Sigmoid colon (tissue), 7 donors: ENCODE measurements around the gene IFT20. TPM values are rescaled to one million over a fixed set of nuclear protein-coding genes. Genes with fewer than 3 reads are reported as not detected.
A peak's percentile ranks its signal among the peaks of the same experiment; 100 is the strongest.

Experiments used
- DNase-seq: peaks from one replicate; pipeline ENCODE4 v3.0.0-alpha.2; 2019
- H3K27ac ChIP-seq, 4 donors: fragments of 200-600 bp; sonication (generic); one replicate each; pipeline ENCODE4 v1.5.1; 2016 to 2019; ENCODE audit warnings: mild to moderate bottlenecking in 1 of 4
- H3K27me3 ChIP-seq, 3 donors: fragments of 200-600 bp; sonication (generic); one replicate each; pipeline ENCODE4 v1.5.1; 2019; ENCODE audit warnings: mild to moderate bottlenecking in 1 of 3
- H3K36me3 ChIP-seq, 4 donors: fragments of 200-600 bp; sonication (generic); one replicate each; pipeline ENCODE4 v1.5.1; 2016 to 2019
- H3K4me1 ChIP-seq, 4 donors: fragments of 200-600 bp; sonication (generic); one replicate each; pipeline ENCODE4 v1.5.1; 2017 to 2019
- H3K4me3 ChIP-seq, 4 donors: fragments of 200-600 bp; sonication (generic); one replicate each; pipeline ENCODE4 v1.5.1; 2017 to 2019; ENCODE audit warnings: mild to moderate bottlenecking in 2 of 4, moderate library complexity in 1 of 4
- H3K9me3 ChIP-seq, 4 donors: fragments of 200-600 bp in 3 of 4; sonication (generic) in 3 of 4; one replicate each; pipeline versions ENCODE4 v1.5.1 to v1.6.1; 2013 to 2019
- EP300 ChIP-seq, 4 donors: sonication (generic); formaldehyde crosslinking; IDR thresholded peaks; one replicate each; pipeline ENCODE4 v1.6.1; 2017; ENCODE audit warnings: antibody characterized with exemption in 4 of 4
- POLR2A ChIP-seq, 2 donors: fragments of 450-650 bp; IDR thresholded peaks; one replicate each; pipeline ENCODE4 v1.6.1; 2016; ENCODE audit warnings: antibody characterized with exemption in 2 of 2, mild to moderate bottlenecking in 2 of 2, moderate library complexity in 2 of 2
- POLR2AphosphoS5 ChIP-seq, 4 donors: sonication (generic); formaldehyde crosslinking; IDR thresholded peaks; one replicate each; pipeline ENCODE4 v1.6.1; 2017; ENCODE audit warnings: antibody characterized with exemption in 4 of 4
- WGBS, 2 donors: extraction: QIAGEN DNeasy Blood & Tissue Kit; methylation state at CpG; one replicate each; pipeline ENCODE4 v1.1.7; 2013; 5-methylcytosine and 5-hydroxymethylcytosine counted together
- intact Hi-C: fragments of 100-400 bp; cut with DNase I; formaldehyde crosslinking; loops from one replicate; pipeline ENCODE4 v1.15.1; 2023
- polyA plus RNA-seq, 3 donors: library from polyadenylated mRNA; stranded (reverse); fragments of 200-250 nt; gene quantifications; one replicate each; pipeline ENCODE4 v1.2.3, GENCODE V29; 2013
- total RNA-seq, 4 donors: library from RNA; depleted of rRNA; stranded (reverse); fragments of >200 nt; gene quantifications; one replicate each; pipeline ENCODE4 v1.1.0, GENCODE V29; 2016
- TF ChIP-seq, protein P1 (sequence below), 4 experiments: fragments of 450-650 bp in 3 of 4; fragments of 200-600 bp in 1 of 4; IDR thresholded peaks; one replicate each; pipeline ENCODE4 v1.5.1; 2016 to 2019; ENCODE audit warnings: antibody characterized with exemption in 4 of 4, mild to moderate bottlenecking in 3 of 4, moderate library complexity in 2 of 4
- donor health status: healthy with polysubstance abuse.
- donor health status: Bipolar disorder and iron deficiency.
- donor health status: healthy.

Gene IFT20
- total and polyA plus RNA-seq, 7 donors = 32.5 to 73.6 (median 58.4) TPM

DNA sequence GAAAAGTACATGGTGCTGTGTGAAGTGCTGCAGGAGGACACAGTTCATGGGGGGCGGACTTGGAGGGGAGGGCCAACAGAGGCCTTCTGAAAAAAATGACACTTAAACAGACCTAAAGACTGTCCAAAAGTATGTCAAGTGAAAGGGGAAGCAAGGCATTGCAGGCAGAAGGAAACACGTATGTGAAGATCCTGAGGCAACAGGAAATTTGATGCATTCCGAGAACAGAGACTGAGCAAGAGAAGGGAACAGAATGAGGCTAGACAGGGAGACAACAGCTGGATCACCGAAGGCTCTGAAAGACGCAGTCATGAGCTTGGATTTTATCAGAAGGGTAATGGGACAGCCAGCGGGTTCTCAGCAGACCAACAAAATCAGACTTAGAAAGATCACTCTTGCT, 1.1 kb downstream of the IFT20 start:
- Histone ChIP-seq H3K4me1 (peaks cover 0 to 48% (median 41%) of the 10 kb centered on the region in 4 donors), H3K27ac (peak overlapping the region in 2 of 4 donors; percentile 93 to 95), H3K27me3 (no peaks in the 10 kb centered on the region), H3K4me3 (peak overlapping the region; percentile 72 to 99 (median 81)), H3K9me3 (no peaks in the 10 kb centered on the region), H3K36me3 (peaks cover 16 to 32% (median 24%) of the 10 kb centered on the region in 4 donors)
- TF ChIP-seq POLR2AphosphoS5 (IDR thresholded peaks at IDR 0.05) (no peak), POLR2A (IDR thresholded peaks at IDR 0.05) (no peak), EP300 (IDR thresholded peaks at IDR 0.05) (no peak)
- TF ChIP-seq, protein P1, sequence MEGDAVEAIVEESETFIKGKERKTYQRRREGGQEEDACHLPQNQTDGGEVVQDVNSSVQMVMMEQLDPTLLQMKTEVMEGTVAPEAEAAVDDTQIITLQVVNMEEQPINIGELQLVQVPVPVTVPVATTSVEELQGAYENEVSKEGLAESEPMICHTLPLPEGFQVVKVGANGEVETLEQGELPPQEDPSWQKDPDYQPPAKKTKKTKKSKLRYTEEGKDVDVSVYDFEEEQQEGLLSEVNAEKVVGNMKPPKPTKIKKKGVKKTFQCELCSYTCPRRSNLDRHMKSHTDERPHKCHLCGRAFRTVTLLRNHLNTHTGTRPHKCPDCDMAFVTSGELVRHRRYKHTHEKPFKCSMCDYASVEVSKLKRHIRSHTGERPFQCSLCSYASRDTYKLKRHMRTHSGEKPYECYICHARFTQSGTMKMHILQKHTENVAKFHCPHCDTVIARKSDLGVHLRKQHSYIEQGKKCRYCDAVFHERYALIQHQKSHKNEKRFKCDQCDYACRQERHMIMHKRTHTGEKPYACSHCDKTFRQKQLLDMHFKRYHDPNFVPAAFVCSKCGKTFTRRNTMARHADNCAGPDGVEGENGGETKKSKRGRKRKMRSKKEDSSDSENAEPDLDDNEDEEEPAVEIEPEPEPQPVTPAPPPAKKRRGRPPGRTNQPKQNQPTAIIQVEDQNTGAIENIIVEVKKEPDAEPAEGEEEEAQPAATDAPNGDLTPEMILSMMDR (IDR thresholded peaks at IDR 0.05) = no peak
- intact Hi-C loops = loop anchor here (2.0 kb wide), 1 partner anchor 15 kb away; the partner anchor contains the start of gene TMEM97
- peak; percentile 15 for DNase-seq
- 64 to 69% methylated on average over 6 of the region's 6 CpGs for WGBS, 2 donors

DNA sequence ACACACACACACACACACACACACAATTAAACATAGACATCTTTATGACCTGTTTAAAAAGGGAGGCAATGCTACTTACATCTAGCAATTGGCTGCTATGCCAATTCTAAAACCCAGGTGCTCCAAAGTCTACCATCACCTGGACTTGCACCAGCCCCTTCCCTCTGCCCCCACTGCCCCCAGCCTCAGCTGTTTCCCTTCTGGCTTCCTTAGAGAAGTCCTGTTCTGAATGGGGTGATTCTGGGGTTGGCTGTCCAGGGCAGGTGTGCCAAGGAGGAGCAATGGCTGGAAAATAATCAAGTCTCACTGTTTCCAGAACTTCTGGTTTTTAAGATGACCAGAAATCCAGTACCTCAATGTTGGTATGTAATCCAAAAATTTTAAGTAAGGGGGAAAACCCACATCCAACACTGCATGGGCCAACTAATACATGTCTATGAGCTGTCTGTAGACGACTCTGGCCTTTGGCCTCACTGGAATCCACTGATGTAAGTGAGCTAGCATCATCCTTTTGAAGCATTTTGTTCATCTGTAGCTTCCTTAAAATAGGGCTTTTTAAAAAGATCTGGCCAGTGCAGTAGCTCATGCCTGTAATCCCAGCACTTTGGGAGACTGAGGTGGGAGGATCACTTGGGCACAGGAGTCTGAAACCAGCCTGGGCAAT, 2.1 kb downstream of the IFT20 start:
- intact Hi-C loops = no loop called here
- peaks cover 0 to 44% (median 41%) of the 10 kb centered on the region in 4 donors for H3K4me1 ChIP-seq
- 71 to 75% methylated on average over 1 of the region's 1 CpG for WGBS, 2 donors

DNA sequence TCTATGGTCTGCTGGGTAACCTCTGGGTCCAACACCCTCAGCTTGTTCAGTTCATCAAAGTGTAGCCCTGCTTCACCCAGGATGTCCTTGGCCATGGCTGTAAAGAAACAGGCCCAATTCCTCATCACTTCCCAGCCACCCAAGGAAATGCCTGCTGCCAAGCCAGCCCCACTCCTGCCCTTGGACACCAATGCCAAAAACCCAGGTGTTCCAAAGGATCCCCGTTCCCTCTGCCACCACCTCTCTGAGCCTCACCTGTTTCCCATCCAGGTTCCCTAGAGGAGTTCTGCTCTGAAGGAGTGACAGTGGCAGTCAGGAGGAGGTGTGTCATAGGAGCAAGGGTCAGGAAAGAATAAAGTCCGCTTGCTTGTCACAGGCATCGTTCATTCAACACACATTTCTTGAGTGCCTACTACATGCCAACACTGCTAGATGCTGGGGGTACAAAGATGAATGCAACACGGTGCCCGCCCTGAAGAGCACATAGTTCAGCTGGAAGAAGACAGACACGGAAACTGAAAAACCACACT, 3.3 kb downstream of the IFT20 start:
- Histone ChIP-seq H3K27me3 (no peaks in the 10 kb centered on the region), H3K4me1 (peaks cover 0 to 34% (median 29%) of the 10 kb centered on the region in 4 donors), H3K9me3 (no peaks in the 10 kb centered on the region), H3K36me3 (peaks cover 19 to 54% (median 31%) of the 10 kb centered on the region in 4 donors), H3K27ac (no peak overlapping the region), H3K4me3 (no peak overlapping the region)
- DNase-seq = peak; percentile 15
- TF ChIP-seq, protein P1 (IDR thresholded peaks at IDR 0.05) = no peak
- no peak for TF ChIP-seq POLR2A (IDR thresholded peaks at IDR 0.05)
- no peak for TF ChIP-seq EP300 (IDR thresholded peaks at IDR 0.05)
- TF ChIP-seq POLR2AphosphoS5 (IDR thresholded peaks at IDR 0.05) = no peak
- intact Hi-C loops = no loop called here
- WGBS, 2 donors = 78 to 90% methylated on average over 6 of the region's 6 CpGs

More for the DNA sequence above, 2.1 kb downstream of the IFT20 start:
- no peaks in the 10 kb centered on the region for H3K9me3 ChIP-seq
- no peaks in the 10 kb centered on the region for H3K27me3 ChIP-seq
- H3K4me3 ChIP-seq = no peak overlapping the region
- peaks cover 19 to 41% (median 29%) of the 10 kb centered on the region in 4 donors for H3K36me3 ChIP-seq
- TF ChIP-seq POLR2A (IDR thresholded peaks at IDR 0.05) (no peak), EP300 (IDR thresholded peaks at IDR 0.05) (no peak), POLR2AphosphoS5 (IDR thresholded peaks at IDR 0.05) (no peak)
- TF ChIP-seq, protein P1 (IDR thresholded peaks at IDR 0.05) = no peak
- DNase-seq = peak; percentile 55
- H3K27ac ChIP-seq = no peak overlapping the region

DNA sequence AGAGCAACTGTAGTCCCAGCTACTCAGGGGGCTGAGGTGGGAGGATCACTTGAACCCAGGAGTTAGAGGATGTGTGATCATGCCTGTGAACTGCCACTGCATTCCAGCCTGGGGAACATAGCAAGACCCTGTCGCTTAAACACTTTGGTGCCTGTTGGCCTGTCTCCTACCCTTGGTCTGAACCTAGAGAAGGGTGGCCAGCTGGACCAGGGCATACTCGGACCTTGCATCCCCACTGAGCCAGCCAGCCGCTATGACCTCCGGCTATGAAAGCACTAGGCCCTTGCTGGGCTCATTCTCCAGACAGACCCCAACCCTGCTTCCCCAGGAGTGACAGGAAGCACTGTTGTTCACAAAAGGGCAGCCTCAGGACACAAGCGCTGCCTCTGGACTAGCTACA, 4.6 kb downstream of the IFT20 start:
- H3K27ac ChIP-seq = no peak overlapping the region
- no peaks in the 10 kb centered on the region for H3K27me3 ChIP-seq
- no peak overlapping the region for H3K4me3 ChIP-seq
- H3K4me1 ChIP-seq = peaks cover 0 to 24% (median 19%) of the 10 kb centered on the region in 4 donors
- WGBS, 2 donors = 93 to 95% methylated on average over 5 of the region's 5 CpGs
- no peak for TF ChIP-seq POLR2A (IDR thresholded peaks at IDR 0.05)
- TF ChIP-seq POLR2AphosphoS5 (IDR thresholded peaks at IDR 0.05) = no peak
- TF ChIP-seq, protein P1 (IDR thresholded peaks at IDR 0.05) = no peak
- TF ChIP-seq EP300 (IDR thresholded peaks at IDR 0.05) = no peak
- H3K36me3 ChIP-seq = peaks cover 19 to 59% (median 31%) of the 10 kb centered on the region in 4 donors
- intact Hi-C loops = no loop called here
- peak; percentile 36 for DNase-seq
- H3K9me3 ChIP-seq = no peaks in the 10 kb centered on the region
